NCI-H526 (cell line): ENCODE results near the gene ATP8B1.
A peak's percentile ranks its signal among the peaks of the same experiment; 100 is the strongest.

Source experiments
- DNase-seq, 2 experiments: peaks; one replicate each; lab custom pipeline; 2025; lab: John Stamatoyannopoulos, UW

The ATP8B1 gene

DNA sequence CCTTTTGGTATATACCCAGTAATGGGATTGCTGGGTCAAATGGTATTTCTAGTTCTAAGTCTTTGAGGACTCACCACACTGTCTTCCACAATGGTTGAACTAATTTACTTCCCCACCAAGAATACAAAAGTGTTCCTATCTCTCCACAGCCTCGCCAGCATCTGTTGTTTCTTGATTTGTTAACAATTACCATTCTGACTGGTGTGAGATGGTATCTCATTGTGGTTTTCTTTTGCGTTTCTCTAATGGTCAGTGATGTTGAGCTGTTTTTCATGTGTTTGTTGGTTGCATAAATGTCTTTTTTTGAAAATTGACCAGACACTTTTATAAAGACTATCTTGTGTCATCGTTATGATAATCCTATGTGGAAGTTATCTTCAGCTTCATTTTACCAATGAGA lies 16.0 kb upstream of the ATP8B1 start:
- no peak for DNase-seq

DNA sequence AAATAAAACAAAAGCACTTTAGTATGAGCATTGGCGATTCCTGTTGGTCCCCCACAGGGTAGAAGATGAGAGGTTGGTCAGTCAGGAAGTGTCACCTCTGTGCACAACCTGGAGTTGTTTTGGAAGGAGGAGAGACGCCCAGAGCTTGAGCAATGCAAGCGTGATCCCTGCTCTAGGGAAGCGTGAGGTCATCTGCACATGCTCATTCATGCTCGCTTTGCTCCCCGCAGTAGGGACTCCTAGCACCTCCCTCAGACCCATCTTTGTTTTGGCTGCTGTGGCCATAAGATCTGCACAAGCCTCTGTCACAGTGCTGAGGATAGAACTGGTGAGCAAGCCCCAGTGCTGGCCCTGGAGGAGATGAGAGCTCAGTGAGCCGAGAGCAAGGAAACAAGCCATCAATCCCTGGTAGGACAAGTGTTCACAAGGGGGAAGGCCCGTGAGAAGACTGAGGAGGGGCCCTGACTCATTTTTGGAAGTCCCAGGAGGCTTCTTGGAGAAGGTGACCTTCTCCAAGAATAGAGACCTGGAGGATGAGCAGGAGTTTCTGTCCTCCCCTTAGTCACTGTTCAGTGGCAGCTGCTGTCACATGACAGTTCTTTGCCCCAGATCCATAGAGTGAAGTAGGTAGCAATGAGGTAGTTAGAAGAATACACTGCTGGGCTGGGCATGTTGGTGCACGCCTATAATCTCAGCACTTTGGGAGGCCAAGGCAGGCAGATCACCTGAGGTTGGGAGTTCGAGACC lies 13.3 kb upstream of the ATP8B1 start:
- DNase-seq = no peak

DNA sequence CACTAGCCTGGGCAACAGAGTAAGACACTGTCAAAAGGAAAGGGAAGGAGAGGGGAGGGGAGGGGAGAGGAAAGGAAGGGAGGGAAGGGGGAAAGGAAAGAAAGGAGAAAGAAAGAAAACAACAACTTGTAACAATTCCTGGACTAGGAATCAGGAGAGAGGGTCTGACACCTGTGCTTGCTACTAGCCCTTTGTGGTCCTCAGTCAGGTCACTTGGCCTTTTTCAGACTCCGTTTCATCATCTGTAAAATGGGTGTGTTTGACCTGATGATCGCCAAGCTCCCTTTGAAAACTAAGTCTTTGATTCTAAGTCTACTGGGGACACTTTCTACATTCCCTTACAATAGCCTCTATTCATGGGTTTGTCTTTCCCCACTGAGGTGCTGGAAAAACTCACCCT lies 11.4 kb upstream of the ATP8B1 start:
- no peak for DNase-seq

DNA sequence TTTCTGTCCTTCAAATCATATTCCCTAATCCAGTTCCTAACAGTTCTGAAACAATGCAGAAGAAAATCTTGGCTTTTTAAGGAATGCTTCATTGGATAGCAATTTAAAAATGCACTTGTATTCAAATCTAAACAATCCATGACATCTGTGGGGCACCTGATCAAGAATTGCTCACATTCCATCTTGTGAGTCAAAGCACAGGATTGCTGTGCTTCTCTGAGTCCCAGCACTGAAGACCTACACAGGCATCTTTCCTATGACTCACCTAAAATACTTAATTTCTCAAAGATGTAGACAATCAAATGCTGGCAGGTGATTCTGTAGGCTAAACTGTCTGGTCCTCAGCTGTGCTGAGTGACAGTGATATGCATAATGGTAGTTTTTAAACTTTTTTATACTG lies 10.1 kb upstream of the ATP8B1 start:
- no peak for DNase-seq

DNA sequence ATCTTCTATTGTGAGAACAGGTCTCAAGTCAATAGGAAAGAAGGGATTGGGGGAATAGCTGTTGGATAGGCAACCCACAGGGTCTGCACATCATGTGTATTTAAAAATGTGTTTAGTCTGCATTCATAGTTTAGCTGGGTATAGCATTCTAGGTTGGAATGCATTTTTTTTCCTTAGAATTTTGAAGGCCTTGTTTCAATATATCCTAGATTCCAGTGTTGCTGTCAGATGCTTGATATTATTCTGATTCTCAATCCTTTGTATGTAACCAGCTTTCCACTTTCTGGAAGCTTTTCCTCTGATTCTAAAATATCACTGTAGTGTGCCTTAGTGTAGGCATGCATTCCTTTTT lies 9.0 kb upstream of the ATP8B1 start:
- DNase-seq = no peak

DNA sequence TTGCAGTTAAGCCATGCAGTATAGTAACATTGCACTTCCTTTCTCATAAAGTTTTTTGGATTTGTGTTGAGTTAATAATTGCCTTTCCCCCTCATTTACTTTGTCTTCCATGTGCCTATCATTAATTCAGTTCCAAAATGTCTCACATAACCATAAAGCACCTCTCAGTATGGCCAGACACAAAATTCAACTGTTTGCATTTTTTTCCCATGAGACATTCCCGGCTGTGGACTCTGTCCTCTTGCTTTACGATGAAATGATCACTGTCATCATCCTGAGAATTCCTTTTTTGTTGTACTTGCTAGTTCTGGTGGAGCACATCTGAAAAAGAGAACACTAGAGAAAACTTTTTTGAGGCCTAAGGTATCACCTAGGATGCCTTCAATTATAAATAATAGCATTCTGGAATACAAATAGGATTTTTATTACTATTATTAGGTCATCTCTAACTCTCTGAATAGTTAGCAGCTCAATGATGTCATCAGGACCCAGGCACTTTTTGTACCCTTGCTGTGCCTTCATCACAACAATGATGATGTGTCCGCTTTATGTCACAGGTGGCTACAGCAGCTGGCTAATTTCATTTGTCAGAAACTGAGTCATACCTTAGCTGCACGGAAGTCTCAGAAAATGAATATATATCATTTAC lies 8.5 kb upstream of the ATP8B1 start:
- no peak for DNase-seq

DNA sequence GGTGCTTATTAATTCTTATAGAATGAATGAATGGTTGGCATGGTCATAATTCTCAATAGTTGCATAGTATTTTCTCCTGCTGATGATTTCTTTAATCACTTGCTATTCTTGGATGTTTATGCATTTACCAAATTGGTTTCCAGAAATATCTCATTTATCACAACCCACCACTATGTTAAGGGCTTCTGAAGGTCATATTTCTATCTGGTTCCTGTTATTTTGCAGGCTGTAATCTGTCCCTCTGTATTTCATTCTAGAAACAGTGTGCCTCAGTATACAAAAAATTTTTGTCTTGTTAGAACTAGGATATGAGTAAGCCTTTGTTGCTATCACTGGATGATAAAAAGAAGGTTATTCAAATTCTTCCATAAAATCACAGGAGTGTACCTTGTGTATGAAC lies 6.1 kb upstream of the ATP8B1 start:
- DNase-seq = no peak

DNA sequence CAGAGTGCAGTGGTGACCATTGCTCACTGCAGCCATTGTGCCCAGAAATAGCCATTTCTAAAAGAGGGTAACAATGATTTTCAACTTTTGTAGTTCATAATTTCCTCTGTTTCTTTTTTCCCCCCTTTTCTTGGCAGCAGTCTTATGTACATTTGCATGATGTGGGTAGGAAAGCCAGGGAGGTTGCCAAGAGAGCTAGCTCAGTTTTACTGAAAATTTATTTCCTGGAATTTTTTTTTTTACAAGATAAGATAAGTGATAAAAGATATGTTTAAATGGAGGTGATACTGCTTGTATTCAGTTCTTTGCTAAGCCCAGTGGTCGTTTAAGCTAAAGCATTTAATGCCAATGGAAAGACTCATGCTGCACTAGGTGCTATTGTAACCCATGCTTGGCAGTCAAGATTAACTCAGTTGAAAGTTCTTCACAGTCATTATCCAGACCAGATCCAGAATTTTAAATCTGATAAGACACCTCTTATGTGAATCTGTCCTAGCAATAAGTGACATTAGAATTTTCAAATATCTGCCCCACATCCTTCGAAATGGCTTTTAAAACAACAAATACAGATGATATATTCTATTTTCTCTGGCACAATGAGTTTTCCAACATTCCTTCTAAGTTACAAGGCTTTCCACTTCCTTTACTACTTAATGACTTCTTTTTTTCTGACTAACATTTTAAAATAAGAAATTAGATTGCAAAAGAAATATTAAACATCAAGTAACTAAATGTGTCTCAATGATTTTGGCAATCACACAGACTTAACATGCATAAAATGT lies 4.4 kb upstream of the ATP8B1 start:
- DNase-seq = no peak

DNA sequence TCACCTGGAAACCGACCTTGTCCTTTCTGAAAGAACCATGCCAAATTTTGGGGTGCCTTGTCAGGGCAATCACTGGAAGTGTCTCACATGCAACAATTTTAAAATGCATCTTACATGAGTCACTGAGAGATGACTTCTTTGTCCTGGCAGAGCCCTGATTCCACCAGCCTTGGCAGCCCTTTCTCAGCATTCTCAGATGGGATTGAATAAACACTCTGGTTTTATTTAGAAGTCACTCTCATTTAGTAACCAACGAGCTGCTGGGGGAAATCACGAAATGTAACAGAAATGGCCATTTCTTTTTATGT lies 3.8 kb upstream of the ATP8B1 start:
- no peak for DNase-seq

DNA sequence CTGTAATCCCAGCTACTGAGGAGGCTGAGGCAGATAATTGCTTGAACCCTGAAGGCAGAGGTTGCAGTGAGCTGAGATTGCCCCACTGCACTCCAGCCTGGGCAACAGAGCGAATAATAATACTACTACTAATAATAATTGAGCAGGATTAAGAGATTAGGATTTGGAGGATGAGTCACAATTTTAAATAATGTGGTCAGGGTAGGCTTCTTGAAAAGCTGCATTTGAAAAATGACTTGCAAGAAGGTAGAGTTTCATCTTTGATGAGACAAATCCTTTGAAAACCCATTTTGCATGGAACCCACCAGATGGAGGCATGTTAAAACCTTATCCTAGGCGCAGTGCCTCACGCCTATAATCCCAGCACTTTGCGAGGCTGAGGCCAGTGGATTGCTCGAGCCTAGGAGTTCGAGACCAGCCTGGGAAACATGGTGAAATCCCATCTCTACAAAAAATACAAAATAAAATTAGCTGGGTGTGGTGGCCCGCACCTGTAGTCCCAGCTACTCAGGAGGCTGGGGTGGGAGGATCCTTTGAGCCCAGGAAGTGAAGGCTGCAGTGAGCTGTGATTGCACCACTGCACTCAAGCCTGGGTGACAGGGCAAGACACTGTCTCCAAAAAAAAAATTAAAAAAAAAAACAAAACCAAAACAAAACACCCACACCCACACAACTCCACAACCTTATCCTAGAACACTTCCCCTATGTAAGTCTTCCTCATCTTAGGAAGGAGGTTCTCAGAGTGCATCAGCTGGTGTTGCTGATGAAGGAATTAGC lies 3.3 kb upstream of the ATP8B1 start:
- DNase-seq = no peak

DNA sequence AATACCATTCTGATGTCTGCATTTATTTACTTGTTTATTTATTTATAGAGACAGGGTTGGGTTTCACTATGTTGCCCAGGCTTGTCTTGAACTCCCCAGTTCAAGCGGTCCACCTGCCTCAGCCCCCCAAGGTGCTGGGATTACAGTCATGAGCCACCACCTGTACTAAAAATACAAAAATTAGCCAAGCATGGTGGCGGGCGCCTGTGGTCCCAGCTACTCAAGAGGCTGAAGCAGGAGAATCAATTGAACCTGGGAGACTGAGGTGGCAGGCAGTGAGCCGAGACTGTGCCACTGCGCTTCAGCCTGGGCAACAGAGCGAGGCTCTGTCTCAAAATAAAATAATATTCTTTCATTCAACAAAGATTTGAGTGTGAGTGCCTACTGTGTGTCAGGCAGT lies 2.0 kb upstream of the ATP8B1 start:
- DNase-seq = no peak

DNA sequence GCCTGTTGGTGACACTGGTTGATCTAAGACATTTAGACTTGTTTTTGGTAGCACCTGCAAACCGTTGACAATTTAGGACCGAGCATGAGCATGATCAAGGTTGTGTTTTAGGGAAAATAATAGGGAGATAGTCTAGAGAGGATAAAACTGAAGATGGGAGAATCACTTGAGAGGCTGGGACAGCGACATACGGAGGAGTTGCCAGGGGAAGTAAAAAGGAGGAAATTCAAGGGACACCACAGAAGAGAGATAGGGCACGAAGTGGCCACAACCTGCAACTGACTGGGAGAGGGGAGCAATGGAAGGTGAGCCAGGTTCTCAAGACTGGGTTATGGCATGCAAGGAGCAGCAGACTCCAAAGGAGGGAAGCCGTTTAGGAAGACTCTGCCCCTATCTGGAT lies 1.4 kb upstream of the ATP8B1 start:
- DNase-seq = no peak

DNA sequence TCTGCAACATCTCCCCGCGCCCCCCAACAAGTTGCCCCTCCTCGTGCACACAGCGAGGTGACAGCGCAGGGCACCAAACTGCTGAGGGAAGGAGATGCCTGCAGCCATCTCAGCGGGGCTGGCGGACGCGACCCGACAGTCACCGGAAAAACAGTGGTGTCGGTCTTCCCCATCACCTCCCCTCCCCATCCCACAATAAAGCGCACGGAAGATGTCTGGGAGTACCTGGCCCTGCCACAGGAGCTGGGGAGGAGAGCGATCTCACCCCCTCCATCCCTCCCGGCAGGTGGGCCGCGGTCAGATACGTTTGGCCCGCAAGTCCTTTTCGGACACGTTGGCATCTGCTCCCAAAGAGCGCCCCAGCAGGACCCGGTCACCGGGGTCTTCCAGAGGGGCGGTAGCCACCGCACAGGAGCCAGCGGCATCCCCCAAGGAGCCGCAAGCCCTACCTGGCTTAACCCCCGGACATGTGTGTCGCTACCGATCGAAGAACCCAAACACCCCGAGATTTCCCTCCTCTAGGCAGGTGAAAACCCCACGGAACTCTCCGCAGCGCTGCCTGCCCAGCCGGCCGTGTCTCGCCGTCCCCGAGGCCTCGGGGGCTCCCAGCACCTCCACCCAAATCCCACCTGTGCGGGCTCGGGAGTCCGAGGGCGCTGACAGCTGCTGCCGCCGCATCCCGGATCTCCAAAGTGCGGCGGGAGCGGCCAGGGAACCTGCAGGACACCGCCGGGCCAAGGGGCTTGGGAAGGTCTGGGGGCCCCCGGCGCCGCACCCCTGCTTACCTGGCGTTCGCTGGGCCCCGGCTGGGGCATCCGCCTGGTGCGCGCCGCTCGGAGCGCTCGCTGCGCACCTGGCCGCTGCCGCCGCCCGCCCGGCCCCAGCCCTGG lies 657 bp downstream of the ATP8B1 start:
- peak; percentile 10 to 69 for DNase-seq

DNA sequence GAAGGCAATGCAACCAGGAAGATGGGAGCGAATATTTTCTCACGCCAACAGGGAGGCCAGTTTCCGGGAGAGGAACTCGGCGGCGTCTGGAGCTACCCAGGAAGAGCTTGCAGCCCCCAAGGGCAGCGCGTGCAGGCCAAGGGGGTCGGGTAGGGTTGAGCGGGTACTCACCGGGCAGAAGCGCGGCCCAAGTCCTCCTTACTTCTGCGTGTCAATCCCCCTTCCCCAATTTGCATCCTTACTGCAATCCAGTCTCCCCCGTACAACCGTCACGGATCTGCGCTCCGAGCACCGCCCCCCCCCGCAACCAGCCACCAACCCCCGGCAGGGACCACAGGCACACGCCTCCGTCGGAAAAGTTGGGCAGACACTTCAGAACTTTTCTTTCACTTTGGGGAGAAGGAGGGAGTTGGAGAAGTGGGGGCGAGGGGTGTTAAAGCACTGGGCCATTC lies 1.3 kb downstream of the ATP8B1 start:
- peak; percentile 23 to 77 for DNase-seq

DNA sequence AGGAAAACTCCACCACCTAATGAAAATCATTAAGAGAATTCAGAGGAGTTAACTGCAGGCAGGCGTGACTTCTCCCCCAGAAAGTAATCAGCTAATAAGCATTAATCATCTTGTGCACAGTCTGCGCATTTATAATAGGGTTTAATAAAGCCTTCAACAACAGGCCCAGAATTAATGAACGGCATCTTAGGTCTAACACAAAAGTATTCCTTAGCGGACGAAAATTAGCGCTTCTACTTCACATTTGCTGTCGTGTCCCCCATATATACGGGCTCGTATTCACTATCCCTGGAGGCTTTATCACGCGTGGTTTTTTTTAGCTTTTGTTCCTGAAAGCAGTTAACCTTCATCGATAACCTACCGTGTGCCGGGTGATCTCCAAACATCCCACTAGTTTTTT lies 1.8 kb downstream of the ATP8B1 start:
- DNase-seq = no peak

DNA sequence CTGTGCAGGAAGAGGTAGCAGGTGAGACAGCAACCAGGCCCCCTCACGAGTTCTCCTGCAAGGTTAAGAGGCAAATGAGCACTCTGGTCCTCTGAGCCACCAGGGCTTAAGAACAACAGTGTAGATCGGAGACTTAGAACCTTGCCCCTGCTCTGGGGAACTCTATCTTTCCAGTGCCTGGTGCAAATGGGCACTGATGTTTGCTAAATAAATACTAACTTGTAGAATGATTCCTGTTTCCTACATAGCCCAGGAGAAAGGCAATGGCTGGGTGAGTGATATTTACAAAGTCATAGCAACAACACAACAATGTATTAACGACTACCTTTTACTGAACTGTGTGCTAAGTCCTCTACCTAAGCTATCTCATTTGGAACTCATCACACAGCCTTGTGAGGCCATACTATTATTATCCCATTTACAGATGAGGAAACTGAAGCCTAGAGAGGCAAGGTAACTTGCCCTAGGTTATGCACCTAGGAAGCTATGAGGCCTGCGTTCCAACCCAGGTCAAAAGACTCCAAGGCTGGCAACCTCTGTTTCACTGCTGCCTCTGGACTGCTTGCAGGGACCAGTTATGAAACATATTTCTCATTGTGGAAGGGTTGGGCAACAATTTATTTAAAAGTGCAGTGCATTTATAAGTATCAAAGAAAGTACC lies 4.3 kb downstream of the ATP8B1 start:
- peak in 1 of 2 experiments; percentile 26 for DNase-seq

DNA sequence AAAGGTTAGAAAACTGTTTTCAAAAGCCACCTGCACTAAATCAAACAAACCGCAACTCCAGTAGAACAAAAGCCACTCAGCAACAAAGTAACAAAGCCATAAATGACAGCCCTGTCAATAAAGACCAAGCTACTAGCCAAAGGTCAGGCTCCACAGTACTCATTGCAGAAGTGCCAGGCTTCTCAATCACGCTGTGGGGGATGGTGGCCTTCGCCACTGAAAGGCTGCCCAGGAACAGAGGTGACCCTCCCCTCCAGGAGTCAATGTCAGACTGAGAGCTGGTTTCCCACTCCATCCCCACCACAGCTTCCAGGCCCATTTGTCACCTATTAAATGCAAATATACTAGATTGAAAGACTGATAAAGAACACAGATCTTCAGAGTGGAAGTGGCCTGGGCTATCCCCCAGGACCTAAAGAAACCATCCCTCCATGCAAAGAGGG lies 5.9 kb downstream of the ATP8B1 start:
- peak; percentile 66 to 79 for DNase-seq

DNA sequence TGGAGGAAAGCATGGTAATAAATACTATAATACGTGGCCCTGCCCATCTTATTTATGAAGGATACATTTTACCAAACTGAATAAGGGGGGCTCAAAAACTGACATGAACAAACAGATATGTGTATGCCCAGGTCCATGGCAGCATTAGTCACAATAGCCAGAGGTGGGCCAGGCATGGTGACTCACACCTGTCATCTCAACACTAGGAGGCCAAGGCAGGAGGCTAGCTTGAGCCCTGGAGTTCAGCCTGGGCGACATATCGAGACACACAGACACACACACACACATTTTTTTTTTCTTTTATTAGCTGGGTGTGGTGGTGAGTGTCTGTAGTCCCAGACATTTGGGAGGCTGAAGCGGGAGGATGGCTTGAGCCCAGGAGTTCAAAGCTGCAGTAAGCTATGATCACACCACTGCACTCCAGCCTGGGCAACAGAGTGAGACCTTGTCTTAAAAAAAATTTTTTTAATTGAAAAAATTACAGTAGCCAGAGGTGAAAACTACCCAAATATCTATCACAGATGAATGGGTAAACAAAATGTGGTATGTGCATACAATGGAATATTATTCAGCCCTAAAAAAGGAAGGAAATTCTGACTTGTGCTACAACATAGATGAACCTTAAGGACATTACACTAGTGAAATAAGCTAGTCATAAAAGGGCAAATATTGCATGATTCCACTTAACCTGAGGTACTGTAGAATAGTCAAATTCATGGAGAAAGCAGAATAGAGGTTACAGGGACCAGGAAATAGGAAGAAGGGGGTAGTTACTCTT lies 8.0 kb downstream of the ATP8B1 start:
- no peak for DNase-seq

DNA sequence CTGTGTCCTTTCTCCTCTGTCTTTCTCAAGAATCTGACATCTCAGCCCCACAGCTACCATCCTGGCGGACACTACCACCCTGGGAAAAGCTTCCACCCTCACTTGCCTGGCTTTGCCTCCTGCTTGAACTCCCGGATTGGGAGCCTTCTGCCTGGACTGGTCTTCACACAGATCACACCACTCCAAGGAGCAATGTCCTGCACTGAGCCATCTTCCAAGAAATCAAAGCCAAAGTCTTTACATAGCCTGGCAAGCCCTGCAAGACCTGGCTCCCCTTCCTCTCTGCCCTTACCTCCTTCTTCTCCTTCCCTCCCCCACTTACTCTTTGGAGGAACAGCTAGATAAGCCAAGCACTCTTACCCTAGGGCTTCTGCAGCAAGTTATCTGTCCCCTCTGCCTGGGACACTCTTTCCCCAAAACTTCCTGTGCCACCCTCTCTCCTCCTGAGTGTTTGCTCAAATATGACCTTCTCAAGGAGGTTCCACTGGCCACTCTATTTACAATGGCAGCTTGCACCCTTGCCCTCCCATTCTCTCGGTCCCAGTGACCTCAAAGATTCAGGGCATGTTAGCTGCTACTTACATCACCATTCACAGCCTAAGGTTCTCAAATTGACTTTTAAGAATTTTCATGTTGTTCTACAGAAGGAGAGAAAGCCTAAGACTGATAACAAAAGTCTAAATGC lies 9.7 kb downstream of the ATP8B1 start:
- DNase-seq = no peak
